LNCaP clone FGC (cell line): Measurements from ENCODE around the gene IRF2BP2.

Source experiments
- DNase-seq: peaks from one replicate; pipeline ENCODE4 v3.0.0-alpha.2; 2011; ENCODE audit warnings: low read depth
- H3K4me3 ChIP-seq: 2 replicates; pipeline ENCODE4 v1.5.1; 2011; ENCODE audit warnings: mild to moderate bottlenecking, low read depth, low read length, control low read depth
- TF ChIP-seq, protein P1 (sequence below): IDR thresholded peaks from 2 replicates; pipeline ENCODE4 v1.5.1; 2012; ENCODE audit warnings: mild to moderate bottlenecking; ENCODE audit not compliant: control insufficient read depth, insufficient read depth; ENCODE audit errors: extremely low read depth

IRF2BP2 gene

DNA sequence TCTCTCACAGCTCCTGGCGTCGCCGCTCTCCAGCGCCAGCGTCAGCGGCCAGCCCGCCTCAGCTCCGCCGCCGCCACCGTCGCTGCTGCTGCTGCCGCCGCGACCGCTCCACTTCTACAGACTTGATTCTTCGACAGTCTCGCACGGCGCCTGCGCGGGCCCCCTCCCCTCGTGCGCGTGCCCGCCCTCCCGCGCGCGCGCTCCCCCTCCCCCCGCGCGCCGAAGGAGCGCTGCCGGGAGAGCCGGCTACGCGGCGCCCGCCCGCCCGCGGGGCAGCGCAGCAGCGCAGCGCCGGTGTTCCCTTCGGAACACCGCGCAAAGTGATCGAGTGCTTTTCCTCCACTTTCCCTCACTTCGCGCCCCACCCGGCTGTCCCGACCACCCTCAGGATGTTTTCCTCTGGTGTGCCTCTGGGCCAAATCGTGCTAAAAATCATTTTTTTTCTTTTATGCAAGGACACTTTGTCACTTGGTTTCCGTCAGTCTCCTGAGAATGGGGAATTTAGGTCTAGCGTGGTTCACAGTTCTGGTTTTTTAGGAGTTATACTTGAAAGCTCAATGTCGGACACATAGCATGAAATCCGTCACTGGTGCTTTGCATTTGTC lies at the start of gene IRF2BP2:
TSS of gene IRF2BP2 (minus strand) at position 118 of the 605 bp plus-strand sequence. CDS start 684 bp downstream, outside the sequence.
- no peak for DNase-seq
- peak within 1 kb of the TSS; percentile 60 for H3K4me3 ChIP-seq
- TF ChIP-seq, protein P1, sequence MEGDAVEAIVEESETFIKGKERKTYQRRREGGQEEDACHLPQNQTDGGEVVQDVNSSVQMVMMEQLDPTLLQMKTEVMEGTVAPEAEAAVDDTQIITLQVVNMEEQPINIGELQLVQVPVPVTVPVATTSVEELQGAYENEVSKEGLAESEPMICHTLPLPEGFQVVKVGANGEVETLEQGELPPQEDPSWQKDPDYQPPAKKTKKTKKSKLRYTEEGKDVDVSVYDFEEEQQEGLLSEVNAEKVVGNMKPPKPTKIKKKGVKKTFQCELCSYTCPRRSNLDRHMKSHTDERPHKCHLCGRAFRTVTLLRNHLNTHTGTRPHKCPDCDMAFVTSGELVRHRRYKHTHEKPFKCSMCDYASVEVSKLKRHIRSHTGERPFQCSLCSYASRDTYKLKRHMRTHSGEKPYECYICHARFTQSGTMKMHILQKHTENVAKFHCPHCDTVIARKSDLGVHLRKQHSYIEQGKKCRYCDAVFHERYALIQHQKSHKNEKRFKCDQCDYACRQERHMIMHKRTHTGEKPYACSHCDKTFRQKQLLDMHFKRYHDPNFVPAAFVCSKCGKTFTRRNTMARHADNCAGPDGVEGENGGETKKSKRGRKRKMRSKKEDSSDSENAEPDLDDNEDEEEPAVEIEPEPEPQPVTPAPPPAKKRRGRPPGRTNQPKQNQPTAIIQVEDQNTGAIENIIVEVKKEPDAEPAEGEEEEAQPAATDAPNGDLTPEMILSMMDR: no peak

DNA sequence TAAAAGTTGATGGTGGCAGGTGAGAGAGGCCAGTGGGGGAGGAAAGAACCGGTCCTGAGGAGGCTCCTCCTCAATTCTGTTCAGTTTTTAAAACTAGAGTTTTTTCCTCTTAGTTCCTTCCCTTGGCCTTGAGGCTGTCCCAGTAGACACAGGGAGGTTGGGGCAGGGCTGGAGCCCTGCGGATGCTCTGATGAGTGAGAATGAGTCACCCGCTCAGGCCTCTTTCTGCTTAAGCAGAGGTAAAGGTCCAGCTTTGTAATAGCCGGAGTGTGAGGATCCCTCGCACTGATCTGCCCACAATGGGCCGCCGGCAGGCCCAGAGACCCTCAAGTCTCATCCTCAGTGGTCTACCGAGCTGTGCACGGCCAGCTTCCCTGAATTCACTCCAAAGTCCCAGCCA lies 49.6 kb upstream of the IRF2BP2 start:
- no peak for DNase-seq
- TF ChIP-seq, protein P1: no peak
- H3K4me3 ChIP-seq: no peak overlapping the region

DNA sequence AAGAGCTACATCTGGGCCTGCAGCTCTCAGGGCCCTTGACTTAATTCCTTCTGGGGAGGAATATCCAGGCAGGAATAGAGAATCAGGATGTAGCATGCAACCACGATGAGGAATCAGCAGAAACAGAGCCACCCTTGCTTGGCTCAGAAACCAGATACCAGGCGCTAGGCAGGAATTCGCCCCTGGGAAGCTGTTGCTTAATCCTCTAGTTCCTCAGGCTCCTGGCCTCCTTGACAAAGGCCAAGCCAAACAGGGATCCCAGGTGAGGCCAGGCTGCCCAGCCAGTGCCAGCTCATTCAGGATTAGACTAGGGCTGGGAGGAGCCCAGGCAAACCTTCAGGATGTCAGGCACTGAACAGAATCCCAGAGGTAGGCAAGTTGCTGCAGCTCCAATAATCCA lies 48.2 kb upstream of the IRF2BP2 start:
- TF ChIP-seq, protein P1: no peak
- no peak for DNase-seq
- no peak overlapping the region for H3K4me3 ChIP-seq

DNA sequence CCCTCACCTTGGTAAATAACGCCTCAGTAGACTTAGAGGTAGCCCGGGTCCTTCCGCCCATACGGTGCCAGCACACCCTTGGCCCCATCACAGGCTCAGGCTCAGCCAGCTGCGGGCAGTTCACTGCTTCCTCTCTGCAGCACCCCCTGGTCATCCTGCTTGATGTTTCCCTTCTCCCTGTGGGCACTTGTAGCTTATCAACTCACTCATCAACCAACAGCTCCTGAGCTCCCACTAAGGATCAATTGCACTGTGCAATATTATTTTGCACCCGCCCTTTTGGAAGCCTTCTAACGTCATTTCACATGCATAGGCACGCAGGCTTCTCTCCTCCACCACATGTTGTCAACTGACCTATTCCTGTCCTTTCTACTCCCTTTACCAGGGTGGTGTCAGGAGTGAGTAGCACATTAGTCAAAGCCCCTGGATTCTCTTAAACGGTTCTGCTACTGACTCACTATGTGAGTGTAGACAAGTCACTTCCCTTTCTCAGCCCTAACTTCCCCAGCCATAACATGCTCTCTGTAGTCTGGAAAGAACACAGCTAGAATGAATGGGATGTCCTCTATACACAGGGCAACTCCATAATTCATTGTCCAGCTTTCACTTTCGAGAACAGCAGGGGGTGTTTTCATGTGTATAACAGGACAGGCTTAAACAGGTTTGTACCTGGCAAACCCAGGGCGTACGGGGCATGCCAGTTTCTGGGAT lies 47.1 kb upstream of the IRF2BP2 start:
- no peak overlapping the region for H3K4me3 ChIP-seq
- TF ChIP-seq, protein P1: no peak
- DNase-seq: no peak

DNA sequence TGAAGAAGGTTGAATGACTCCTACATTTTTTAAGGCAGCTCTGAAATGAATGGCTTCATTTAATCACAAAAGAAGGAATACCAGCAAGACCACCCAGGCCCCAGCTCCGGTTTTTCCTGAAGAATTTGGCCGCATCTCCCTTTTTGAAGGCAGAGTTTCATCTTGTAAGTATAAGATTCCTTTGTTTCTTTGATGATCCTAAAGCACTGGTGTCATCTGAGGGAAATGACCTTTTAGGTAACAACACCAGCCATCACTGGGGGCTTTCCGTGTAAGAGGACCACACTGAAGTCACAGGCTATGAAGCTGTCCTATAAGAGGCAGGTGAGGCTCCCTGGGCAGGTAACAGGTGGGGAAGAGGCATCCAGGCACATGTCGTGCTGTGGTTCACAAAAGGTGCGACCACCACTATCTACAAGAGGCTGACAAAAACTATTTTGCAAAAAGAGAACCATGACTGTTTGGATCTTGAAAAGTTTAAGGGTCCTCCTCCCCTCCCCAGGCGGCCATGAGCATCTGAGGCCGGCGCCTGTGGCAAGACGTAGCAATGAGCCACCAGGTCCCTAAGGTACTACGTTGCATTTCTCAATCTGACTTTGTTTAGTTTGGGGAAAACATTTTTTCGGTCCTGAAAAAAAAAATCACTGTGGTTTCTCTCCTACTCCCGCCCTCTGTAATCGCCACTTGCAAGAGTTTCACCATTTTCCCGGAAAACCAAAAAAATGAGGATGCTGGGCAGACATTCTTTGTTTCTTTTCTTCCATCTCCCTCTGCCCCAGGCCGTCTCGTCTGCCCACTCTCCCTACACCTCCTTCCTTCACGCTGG lies 46.3 kb upstream of the IRF2BP2 start:
- DNase-seq: no peak
- H3K4me3 ChIP-seq: no peak overlapping the region
- TF ChIP-seq, protein P1: no peak

DNA sequence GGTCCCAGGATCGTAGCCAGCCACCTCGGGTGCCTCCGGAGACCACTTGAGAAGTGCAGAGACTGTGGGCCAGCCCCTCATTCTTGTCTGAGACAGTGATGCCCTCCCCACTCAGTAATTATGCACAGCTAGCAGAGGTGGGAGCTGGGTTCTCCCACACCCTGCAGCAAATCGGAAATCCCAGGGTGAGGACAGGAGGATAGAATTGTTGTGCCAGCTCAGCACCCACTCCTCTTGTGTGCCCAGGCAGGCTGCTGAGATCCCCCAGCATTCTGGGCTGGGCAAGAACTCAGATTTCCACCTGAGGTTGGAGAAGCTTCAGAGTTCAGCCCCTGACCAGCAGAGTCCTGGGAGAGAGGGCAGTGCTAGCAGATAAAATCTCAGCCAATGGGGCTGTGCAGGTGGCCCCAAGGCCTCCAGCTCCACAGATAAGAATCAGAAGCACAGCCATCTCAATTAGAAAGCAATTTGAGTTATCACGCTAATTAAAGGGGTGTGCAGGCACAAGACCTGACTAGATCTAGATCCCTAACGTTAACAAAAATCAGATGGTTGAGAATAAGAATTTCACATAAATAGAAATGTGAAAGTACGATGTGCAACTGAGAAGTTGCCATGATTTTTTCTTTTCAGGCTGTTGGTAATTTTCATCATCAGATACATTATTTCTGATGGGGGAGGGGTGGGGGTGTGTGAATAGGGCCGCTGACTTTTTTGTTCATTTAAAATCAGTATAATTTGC lies 45.5 kb upstream of the IRF2BP2 start:
- no peak overlapping the region for H3K4me3 ChIP-seq
- TF ChIP-seq, protein P1: no peak
- no peak for DNase-seq
